ENCODE measurements around the gene ZNF69. TPM values are rescaled to one million over a fixed set of nuclear protein-coding genes. Genes with fewer than 3 reads are reported as not detected.

The ZNF69 gene
- total RNA-seq, 1 donor from 2014 or later, result 9.8 TPM

Other genes with a start within 250 kb of the ZNF69 start
- 8.5 TPM for gene ZNF823, start 148.8 kb upstream of the ZNF69 start, total RNA-seq
- gene ZNF441, start 120.8 kb upstream of the ZNF69 start, total RNA-seq, result 16.2 TPM
- gene ZNF491, start 89.3 kb upstream of the ZNF69 start, total RNA-seq, result 4.4 TPM
- gene ZNF440, start 73.5 kb upstream of the ZNF69 start, total RNA-seq, result 9.8 TPM
- gene ZNF439, start 39.1 kb upstream of the ZNF69 start, total RNA-seq, result 8.1 TPM
- 14.2 TPM for gene ZNF700, start 37.3 kb downstream of the ZNF69 start, total RNA-seq
- gene ZNF763, start 77.3 kb downstream of the ZNF69 start, total RNA-seq, result 4.4 TPM
- 11.9 TPM for gene ZNF433, start 147.9 kb downstream of the ZNF69 start, total RNA-seq
- gene ZNF878, start 165.2 kb downstream of the ZNF69 start, total RNA-seq, result not detected
- gene ZNF844, start 176.9 kb downstream of the ZNF69 start, total RNA-seq, result 24.4 TPM